ENCODE data around the gene B4GALT1. TPM values are rescaled to one million over a fixed set of nuclear protein-coding genes. Genes with fewer than 3 reads are reported as not detected.

B4GALT1 gene, protein sequence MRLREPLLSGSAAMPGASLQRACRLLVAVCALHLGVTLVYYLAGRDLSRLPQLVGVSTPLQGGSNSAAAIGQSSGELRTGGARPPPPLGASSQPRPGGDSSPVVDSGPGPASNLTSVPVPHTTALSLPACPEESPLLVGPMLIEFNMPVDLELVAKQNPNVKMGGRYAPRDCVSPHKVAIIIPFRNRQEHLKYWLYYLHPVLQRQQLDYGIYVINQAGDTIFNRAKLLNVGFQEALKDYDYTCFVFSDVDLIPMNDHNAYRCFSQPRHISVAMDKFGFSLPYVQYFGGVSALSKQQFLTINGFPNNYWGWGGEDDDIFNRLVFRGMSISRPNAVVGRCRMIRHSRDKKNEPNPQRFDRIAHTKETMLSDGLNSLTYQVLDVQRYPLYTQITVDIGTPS
- 36.5 and 39.4 TPM in 2 replicates for total RNA-seq
- 118 TPM for polyA plus RNA-seq (2012)

DNA sequence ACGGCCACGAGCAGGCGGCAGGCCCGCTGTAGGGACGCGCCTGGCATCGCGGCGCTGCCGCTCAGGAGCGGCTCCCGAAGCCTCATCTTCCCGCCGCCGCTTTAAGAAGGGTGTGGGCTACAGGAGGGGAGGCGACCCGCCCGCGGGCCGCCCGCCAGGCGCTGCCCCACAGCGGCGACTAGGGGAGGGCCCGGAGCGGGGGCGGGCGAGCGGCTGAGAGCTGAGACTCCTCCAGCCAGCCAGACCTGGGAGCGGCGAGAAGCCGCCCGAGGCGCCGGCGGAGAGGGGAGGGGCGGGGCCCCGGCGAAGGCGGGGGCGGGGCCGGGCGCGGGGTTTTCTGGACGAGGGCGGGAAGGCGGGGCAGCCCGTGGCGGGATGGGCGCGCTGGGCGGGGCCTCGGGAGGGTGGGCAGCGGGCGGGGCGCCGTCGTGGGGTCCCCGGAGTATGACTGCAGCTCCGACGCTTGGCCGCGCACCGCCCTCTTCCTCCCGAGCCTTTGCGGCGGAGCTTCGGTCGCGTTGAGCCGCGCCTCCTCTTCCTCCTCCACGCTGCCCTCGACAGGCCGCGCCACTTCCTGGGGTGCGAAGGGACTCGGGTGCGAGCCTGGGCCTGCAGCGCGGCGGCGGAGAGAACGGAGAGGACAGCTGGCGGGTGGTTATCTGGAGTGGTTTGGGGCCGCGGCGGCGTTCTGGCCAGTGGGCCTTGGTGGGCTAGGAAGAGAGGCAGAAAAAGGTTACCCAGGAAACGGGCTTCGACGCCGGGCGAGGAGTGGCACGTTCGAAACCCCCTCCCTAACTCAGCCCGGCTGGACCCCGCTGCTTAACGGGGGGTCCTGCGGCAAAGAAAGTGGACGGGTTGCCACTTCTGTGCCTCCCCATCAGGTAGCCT lies at the start of gene B4GALT1:
TSS of gene B4GALT1 (minus strand) at position 253 of the 888 bp plus-strand sequence. CDS start at position 86, 167 bp downstream.
- DNase-seq (ENCODE audit: low read depth) = peak; percentile 92

DNA sequence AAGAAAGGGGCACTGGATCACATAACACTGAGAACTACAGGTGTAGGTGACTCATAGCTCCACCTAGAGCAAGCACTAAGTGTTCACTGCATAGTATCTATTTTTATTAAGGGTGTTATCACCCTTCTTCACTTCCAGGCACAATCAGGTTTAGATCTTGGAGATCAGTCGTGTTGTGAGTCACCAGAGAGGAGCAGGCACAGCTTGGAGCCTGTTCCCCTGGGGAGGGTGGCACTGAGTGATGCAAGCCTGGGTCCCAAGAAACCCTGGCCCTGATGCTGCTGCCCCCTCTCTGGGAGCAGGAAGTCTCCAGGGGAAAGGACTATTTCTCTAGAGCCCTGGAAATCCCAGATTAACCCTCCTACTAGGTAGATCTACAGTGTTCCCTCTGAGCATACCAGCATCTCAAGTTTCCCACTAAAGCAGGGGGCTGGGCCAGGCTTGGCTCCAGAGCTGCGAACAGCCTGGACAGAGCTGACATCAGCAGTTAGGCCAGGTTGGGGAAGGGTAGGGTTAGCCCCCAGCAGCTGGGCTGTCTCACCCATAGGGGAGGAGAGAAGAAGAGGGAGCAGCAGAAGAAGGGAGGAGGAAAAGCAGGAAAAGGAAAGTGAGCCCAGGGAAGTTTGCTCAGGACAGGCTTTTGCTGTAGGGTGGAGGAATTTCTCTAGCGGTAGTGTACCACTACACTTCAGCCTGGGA lies 44.7 kb upstream of the B4GALT1 start:
- no peak for DNase-seq (ENCODE audit: low read depth)

DNA sequence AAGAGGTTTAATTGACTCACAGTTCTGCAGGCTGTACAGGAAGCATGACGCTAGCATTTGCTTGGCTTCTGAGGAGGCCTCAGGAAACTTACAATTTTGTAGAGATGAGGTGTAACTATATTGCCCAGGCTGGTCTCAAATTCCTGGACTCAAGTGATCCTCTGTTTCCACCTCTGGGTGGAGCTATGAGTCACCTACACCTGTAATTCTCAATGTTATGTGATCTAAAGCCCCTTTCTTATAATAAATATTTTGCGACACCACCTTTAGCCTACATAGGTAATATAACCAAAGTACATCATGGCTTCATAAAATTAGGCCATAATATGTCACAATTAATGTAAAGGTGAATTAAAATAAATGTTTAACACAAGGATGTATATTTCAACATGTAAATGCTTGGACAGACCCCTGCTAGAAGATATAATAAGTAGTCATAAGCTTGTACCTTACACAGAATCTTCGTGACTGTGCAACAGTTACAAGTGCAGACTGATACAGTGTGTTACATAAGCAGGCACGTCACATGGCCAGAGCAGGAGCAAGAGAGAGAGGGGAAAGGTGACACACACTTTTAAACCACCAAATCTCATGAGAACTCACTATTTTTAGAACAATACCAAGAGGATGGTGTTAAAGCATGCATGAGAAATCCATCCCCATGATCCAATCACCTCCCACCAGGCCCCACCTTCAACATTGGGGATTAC lies 43.0 kb upstream of the B4GALT1 start:
- DNase-seq (ENCODE audit: low read depth) = no peak

DNA sequence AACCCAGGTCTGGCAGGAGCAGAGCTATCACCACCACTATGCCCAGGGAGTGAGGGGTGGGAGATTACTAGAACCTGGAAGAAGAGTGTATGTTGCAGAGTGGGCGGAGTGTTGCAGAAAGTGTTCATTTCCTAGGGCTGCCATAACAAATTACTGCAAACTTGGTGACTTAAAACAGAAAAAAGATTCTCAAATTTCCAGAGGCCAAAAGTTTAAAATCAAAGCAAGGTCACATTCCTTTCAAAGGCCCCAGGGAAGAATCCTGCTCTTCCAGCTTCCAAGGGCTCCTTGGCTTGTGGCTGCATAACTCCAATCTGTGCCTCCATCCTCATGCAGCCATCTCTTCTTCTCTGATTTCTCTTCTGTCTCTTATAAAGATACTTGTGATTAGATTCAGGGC lies 42.3 kb upstream of the B4GALT1 start:
- no peak for DNase-seq (ENCODE audit: low read depth)

DNA sequence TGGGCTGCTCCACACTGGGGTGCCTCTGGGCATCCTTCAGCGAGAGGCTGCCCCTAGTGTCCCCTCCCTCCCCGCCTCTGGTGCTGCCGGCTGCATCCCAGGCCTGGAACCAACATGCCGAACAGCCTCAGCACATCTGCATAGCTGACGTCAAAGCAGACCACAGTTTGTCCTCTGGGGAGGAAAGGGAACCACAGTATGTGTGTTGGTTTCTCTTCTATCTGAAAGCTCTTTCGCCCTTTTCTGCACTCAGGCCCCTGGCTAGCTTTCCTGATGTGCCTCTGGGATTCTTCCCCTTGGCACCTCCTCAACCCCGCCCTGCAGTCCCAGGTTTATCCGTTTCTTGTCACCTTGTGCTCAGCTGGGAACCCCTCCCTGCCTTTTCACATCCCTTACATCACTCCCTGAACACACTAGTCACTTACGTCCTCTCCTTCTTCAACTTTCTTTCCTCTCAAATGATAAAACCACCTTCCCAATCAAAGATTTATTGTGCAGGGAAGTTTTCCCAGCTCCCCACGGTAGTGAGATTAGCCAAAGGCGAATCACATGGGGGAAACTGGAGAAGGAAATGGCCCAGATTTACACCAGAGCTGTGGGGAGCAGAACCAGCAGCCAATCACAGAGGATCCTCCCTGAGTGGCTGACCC lies 35.5 kb upstream of the B4GALT1 start:
- peak; percentile 26 for DNase-seq (ENCODE audit: low read depth)

DNA sequence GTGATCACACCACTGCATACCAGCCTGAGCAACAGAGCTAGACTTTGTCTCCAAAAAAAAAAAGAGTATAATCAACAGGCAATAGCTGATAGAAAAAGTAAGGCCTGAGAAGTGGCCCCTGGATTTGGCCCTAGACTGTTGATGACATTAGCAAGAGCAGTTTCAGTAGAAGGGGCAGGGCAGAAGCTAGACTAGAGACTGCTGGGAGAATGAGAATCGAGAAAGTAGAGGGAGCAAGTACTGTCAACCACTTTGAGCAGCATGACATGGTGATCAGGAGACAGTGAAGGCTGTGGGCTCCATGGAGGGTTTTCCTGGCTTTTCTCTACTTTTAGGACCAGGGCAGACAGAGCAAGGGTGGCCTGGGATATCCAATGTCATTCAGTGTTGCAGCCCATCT lies 34.9 kb upstream of the B4GALT1 start:
- DNase-seq (ENCODE audit: low read depth) = no peak

DNA sequence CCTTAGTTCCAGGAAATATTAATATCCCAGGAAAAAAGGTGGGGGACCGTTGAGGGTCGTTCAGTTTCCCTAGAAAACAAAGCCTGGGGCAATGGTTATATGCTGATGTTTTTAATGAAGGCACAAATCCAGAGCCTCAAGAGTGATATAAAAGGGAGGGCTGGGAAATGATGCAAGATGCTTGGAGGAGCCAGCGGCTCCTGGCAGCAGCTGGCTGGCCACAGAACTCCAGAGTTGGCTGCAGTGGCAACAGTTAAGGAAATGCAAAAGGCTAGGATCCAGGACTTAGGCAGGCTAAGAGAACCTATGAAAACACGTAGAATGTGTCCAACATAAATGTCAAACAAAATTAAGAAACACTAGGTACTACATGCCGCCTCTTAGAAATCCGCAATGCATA lies 31.0 kb upstream of the B4GALT1 start:
- peak; percentile 70 for DNase-seq (ENCODE audit: low read depth)

DNA sequence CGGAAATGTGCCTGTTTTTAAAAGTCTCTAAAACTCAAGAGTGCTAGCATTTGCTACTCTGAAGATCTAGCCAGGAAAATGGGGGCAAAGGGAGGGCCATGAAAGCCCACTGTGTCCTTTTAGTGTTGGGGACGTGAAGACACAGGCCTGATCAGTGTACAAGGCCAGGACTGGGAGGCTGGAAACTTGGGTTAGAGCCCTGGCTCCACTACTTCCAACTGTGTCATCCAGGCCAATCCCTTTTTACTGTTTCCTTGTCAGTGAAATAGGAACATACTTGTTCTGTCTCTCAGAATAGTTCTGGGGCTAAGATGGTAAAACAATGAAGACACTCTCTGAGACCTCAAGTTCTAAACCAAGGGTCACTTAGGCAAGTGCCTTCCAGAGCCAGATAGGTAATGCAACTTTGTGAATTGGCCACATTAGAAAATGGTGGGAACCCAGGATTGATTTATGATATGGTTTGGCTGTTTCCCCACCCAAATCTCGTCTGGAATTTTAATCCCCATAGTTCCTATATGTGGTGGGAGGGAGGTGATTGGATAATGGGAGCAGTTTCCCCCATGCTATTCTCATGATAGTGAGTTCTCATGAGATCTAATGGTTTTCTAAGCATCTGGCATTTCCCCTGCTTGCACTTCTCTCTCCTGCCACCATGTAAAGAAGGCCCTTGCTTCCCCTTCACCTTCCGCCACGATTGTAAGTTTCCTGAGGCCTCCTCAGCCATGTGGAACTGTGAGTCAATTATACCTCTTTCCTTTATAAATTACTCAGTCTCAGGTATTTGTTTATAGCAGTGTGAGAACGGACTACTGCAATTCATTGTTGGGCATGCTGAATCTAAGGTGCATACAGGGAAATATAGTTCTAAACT lies 30.4 kb upstream of the B4GALT1 start:
- DNase-seq (ENCODE audit: low read depth) = no peak

DNA sequence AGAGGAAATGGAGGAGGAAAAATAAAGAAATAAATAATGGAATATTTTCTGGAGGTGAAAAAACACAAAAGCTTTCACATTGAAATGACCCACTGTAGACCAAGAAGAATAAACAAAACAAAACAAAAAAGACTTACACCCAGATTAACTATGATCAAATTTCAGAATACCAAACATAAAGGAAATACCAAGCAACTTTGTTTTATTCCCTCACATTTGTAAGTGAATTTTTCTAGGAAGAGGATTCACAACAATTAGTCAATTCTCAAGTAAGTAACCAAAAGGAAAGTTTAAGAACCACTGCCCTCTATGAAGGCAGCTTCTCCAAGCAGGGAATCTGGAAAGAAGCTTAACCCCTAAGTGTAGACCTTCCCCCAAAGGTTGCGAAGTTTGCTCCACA lies 29.6 kb upstream of the B4GALT1 start:
- no peak for DNase-seq (ENCODE audit: low read depth)

DNA sequence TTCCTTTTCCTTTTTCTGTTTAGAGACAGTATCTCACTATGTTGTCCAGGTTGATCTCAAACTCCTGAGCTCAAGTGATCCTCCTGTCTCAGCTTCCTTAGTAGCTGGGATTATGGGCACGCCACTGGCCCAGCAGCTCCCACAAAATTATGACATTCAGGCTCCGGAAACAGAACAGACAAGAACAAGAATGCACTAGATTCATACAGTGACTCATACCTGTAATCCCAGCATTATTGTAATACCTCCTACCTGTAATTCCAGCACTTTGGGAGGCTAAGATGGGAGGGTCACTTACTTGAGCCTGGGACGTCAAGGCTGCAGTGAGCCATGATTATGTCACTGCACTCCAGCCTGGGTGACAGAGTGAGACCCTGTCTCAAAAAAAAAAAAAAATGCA lies 26.7 kb upstream of the B4GALT1 start:
- DNase-seq (ENCODE audit: low read depth) = no peak

DNA sequence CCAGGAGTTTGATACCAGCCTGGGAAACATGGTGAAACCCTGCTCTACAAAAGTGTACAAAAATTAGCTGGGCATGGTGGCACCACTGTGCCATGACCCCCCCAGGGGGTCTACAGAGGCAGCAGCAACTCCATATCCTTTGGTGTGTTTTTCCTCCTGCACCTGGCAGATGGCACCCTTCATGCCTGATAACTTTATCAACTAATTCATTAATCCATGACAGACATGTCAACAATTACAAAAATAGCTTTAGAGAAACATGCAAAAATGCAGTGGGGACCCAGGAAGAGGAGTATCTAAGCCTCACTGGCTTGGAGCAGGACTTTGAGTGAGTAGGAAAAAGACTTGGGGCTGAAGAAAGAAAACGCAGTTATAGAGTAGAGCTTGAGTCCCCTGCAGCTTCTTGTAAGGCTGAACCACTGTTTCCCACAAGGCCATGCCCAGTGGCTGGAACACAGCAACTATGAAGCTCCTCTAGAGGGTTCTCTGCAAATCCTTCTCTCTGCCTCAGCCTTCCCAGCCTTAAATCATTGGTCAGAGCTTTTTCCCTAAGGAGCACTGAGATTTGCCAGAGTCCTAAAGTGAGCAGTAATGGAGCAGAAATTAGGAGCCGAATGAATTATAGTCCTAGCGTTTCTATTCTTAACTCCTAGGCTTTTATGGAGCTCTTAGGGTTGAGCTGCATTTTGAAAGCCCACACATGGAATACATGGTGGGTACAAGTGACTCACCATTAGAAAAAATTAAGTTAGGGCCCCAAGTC lies 25.5 kb upstream of the B4GALT1 start:
- DNase-seq (ENCODE audit: low read depth) = no peak

DNA sequence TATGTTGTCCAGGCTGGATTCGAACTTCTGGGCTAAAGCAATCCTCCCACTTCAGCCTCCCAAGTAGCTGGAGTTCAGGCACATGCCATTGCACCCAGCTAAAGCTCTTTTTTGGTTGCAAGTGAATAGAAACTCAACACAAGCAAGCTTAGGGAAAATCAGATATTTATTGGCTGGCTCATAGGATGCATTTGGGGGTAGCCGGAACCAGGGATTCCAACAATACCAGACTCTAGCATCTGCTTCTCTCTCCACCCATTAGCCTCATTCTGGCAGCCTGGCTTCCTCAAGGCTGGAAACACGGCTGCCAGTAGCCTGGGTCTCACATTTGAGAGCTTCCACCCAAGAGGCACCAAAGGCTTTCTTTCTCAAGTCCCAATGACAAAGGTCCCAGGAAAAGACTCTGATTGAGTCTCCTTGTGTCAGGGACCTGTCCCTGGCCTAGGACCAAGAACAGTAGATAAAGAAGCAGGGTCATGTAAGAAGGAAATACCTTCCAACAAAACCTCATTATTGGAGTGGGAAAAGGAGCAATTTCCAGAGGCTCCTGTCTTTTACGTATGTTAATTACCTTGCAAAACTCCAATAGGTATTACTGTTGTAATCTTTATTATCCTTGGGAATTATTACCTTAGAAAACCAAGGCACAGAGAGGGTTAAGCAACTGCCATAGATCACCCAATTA lies 23.0 kb upstream of the B4GALT1 start:
- DNase-seq (ENCODE audit: low read depth) = peak; percentile 30

DNA sequence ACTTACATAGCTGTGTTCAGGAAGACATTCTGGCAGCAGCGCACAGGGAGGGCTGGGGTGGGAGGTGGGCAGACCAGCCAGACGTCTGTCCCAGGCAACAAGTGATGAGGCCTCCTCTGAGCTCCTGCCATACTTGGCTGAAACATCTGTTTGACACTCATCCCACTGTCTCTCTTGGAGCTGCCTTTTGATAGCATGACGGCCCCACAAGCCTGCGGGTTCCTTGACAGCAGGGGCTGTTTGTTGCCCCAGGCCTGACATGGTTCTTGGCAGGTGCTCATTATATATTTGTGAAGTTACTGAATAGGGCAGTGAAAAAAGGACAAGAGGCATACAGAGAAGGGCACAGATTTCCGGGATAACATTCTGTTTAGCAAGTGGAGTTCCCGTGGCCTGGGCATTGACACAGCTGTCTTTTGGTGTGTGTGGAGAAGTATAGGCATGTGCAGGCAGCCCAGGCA lies 22.2 kb upstream of the B4GALT1 start:
- peak; percentile 75 for DNase-seq (ENCODE audit: low read depth)

DNA sequence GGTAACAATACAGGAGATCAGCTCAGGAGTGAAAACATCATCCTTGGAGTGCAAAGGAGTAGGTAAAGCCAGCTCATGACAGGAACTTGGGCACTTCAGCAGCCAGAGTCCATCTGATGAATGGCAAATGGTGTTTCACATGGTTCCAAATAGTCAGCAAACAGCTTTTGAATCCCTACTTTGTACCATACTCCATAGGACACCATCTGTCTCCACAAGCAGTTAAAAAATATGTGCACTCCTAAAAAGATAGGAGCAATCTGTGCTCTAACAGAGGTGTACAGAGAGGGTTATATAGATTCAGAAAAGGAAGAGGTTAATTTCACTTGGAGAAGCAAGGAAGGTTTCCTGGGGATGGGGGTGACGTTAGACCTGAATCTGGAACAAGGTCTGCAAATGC lies 21.6 kb upstream of the B4GALT1 start:
- DNase-seq (ENCODE audit: low read depth) = no peak

DNA sequence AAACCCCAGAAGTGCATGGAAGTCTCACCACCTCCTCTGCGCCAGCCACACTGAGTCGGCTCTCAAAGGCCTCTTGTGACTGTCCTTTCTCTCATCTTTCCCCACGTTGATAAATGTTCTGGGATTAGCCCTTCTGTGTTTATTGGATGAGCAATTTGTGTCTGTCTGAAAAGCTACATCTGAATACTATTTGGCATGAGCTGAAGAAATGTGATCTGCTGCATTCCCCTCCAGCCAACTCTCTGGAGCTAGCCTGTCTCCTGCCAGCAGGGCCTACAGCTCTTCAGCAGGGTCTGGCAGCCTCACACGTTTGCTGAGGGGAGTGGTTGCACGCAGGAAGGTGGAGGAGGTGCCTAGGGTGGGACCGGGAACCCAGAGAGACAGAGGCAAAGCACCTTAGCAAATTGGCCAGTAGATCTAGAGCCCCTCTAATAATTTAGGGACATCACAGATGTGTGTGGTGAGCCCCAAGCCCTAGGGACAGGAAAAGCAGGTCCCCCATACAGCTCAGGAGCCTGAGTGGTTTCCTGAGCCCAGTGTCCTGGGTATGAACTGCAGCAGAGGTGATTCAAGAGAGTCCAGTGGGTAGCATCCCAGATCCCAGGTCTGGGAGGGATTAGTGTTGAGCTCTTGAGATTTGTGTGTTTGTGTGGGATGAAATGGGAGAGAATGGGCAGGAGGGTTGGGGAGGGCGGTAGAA lies 20.5 kb upstream of the B4GALT1 start:
- DNase-seq (ENCODE audit: low read depth) = peak; percentile 74

DNA sequence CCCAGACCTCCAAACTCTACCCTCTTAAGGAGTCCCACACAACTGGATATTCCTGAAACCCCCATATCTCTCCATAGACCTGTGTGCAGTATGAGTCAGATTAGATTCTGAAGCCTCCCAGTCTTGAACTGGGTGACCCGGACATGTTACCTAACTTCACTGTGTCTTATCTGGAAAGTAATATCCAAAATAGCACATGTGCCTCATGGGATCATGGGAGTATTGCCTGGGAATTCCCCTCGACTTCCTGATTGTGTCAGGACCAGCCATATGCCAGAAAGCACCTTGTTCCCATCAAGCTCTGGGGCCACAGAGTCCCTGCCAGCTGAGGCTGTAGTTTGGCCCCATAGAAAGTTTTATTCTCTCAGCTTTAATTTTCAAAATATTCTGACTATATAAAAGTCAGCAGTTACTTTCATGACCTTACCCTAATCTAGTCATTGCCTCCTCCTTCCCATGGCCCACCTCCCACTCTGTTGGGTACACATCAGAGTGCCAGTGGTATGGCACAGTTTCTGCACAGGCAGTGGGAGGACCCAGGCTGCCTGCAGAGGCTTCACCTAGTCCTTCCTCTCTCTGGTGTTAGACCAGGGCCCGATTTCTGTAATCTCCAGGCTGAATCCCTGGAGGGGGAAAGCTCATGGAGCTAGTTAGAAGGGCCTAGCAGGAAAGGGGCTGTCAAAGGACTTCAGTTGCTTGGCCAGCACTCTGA lies 19.5 kb upstream of the B4GALT1 start:
- no peak for DNase-seq (ENCODE audit: low read depth)

DNA sequence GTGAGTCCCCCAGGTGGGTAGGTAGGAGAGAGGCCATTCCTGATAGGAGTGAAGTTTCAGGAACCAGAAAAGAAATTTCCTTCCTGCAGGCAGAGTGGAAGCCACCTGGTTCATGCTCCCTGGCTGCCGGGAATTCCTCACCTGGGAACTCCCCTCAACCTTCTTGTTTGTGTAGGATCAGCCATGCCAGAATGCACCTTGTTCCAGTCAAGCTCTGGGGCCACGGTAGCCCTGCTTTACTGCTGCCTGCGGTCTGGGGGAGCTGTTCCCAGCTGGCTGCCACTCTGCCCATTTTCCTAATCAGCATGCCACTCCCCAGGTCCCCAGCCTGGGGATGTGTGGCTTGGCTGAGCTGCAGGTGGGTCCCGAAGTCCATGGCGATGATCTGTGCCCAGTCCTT lies 18.7 kb upstream of the B4GALT1 start:
- DNase-seq (ENCODE audit: low read depth) = no peak
